ENCODE data around the gene RIPK4.

RIPK4 gene

GRCh38 chr21:41752231-41752681, 14.6 kb downstream of the RIPK4 start:
- DNase-seq, result no peak

- no peak for DNase-seq
Measured at GRCh38 chr21:41751611-41752011, 15.2 kb downstream of the RIPK4 start.

GRCh38 chr21:41750532-41751151, 16.2 kb downstream of the RIPK4 start:
- DNase-seq, result no peak

- no peak for DNase-seq
Measured at GRCh38 chr21:41750051-41750450, 16.8 kb downstream of the RIPK4 start.

- no peak for DNase-seq
Measured at GRCh38 chr21:41749286-41749685, 17.6 kb downstream of the RIPK4 start.

GRCh38 chr21:41747943-41748738, 18.7 kb downstream of the RIPK4 start:
- DNase-seq, result no peak

- DNase-seq, result no peak
Measured at GRCh38 chr21:41746744-41747006, 20.2 kb downstream of the RIPK4 start.

GRCh38 chr21:41745971-41746743, 20.7 kb downstream of the RIPK4 start:
- DNase-seq, result no peak

- no peak for DNase-seq
Measured at GRCh38 chr21:41745026-41745820, 21.6 kb downstream of the RIPK4 start.

- DNase-seq, result no peak
Measured at GRCh38 chr21:41744028-41744930, 22.6 kb downstream of the RIPK4 start.

- DNase-seq, result no peak
Measured at GRCh38 chr21:41743321-41744027, 23.4 kb downstream of the RIPK4 start.

GRCh38 chr21:41742073-41742875, 24.6 kb downstream of the RIPK4 start:
- DNase-seq, result no peak

- DNase-seq, result no peak
Measured at GRCh38 chr21:41741253-41742072, 25.4 kb downstream of the RIPK4 start.

GRCh38 chr21:41740604-41741252, 26.1 kb downstream of the RIPK4 start:
- no peak for DNase-seq

- DNase-seq, result no peak
Measured at GRCh38 chr21:41739936-41740335, 26.9 kb downstream of the RIPK4 start.

GRCh38 chr21:41739011-41739410, 27.8 kb downstream of the RIPK4 start:
- DNase-seq, result no peak

- DNase-seq, result no peak
Measured at GRCh38 chr21:41737651-41738324, 29.1 kb downstream of the RIPK4 start.

GRCh38 chr21:41736423-41736822, 30.4 kb downstream of the RIPK4 start:
- DNase-seq, result no peak

All from NCI-H2081 (cell line).